H9 (cell line): ENCODE data around the gene OPALIN. TPM values are rescaled to one million over a fixed set of nuclear protein-coding genes. Genes with fewer than 3 reads are reported as not detected.

Experiments used
- DNase-seq: peaks from one replicate; pipeline ENCODE4 v3.0.0-alpha.2; 2017
- H2AFZ ChIP-seq: one replicate; pipeline ENCODE4 v1.6.1; 2013; ENCODE audit warnings: mild to moderate bottlenecking, low read length, control low read depth, moderate library complexity
- H2AK5ac ChIP-seq: 2 replicates; pipeline ENCODE4 v1.6.1; 2013; ENCODE audit warnings: low read length, control low read depth, mixed read lengths; ENCODE audit not compliant: insufficient read length
- H2BK120ac ChIP-seq: one replicate; pipeline ENCODE4 v1.6.1; 2013; ENCODE audit warnings: low read depth, mild to moderate bottlenecking, low read length, control low read depth, inconsistent platforms; ENCODE audit not compliant: poor library complexity, severe bottlenecking
- H2BK12ac ChIP-seq: 2 replicates; pipeline ENCODE4 v1.6.1; 2013; ENCODE audit warnings: low read length, control low read depth, mixed read lengths, low read depth; ENCODE audit not compliant: insufficient read length
- H2BK15ac ChIP-seq: 2 replicates; pipeline ENCODE4 v1.6.1; 2013; ENCODE audit warnings: low read depth, low read length, control low read depth
- H2BK20ac ChIP-seq: one replicate; pipeline ENCODE4 v1.6.1; 2013; ENCODE audit warnings: low read depth, mild to moderate bottlenecking, low read length, control low read depth, inconsistent platforms; ENCODE audit not compliant: poor library complexity, severe bottlenecking
- H2BK5ac ChIP-seq: 2 replicates; pipeline ENCODE4 v1.6.1; 2013; ENCODE audit warnings: low read length, control low read depth, mixed read lengths; ENCODE audit not compliant: insufficient read length
- H3K14ac ChIP-seq: 2 replicates; pipeline ENCODE4 v1.6.1; 2013; ENCODE audit warnings: low read length, control low read depth; ENCODE audit not compliant: insufficient read depth
- H3K18ac ChIP-seq: 2 replicates; pipeline ENCODE4 v1.6.1; 2013; ENCODE audit warnings: low read depth, mild to moderate bottlenecking, mixed read lengths, low read length, control low read depth; ENCODE audit not compliant: insufficient read length
- H3K23ac ChIP-seq: 2 replicates; pipeline ENCODE4 v1.6.1; 2013; ENCODE audit warnings: low read length, control low read depth, mixed read lengths, low read depth; ENCODE audit not compliant: insufficient read length
- H3K23me2 ChIP-seq: 2 replicates; pipeline ENCODE4 v1.6.1; 2013; ENCODE audit warnings: low read depth, mild to moderate bottlenecking, mixed read lengths, low read length, control low read depth; ENCODE audit not compliant: insufficient read length, poor library complexity, severe bottlenecking
- H3K27ac ChIP-seq: 2 replicates; pipeline ENCODE4 v1.5.1; 2013; ENCODE audit warnings: low read length, control low read depth, mixed read lengths, low read depth; ENCODE audit not compliant: insufficient read length
- H3K27me3 ChIP-seq: 2 replicates; pipeline ENCODE4 v1.6.1; 2013; ENCODE audit warnings: low read length, control low read depth, inconsistent platforms; ENCODE audit not compliant: insufficient read depth
- H3K4ac ChIP-seq: 2 replicates; pipeline ENCODE4 v1.6.1; 2013; ENCODE audit warnings: low read depth, mild to moderate bottlenecking, control low read depth, inconsistent platforms, low read length, moderate library complexity
- H3K4me1 ChIP-seq: 2 replicates; pipeline ENCODE4 v1.6.1; 2013; ENCODE audit warnings: low read length, control low read depth, inconsistent platforms; ENCODE audit not compliant: insufficient read depth
- H3K4me2 ChIP-seq: 2 replicates; pipeline ENCODE4 v1.6.1; 2013; ENCODE audit warnings: low read length, control low read depth, mixed read lengths; ENCODE audit not compliant: insufficient read length, insufficient read depth
- H3K56ac ChIP-seq: 2 replicates; pipeline ENCODE4 v1.6.1; 2013; ENCODE audit warnings: low read depth, mild to moderate bottlenecking, mixed read lengths, low read length, control low read depth; ENCODE audit not compliant: insufficient read length
- H3K79me1 ChIP-seq: 2 replicates; pipeline ENCODE4 v1.6.1; 2013; ENCODE audit warnings: low read depth, mild to moderate bottlenecking, moderate library complexity, low read length, control low read depth, inconsistent platforms; ENCODE audit not compliant: insufficient read depth, poor library complexity, severe bottlenecking
- H3K79me2 ChIP-seq: 2 replicates; pipeline ENCODE4 v1.6.1; 2013; ENCODE audit warnings: low read length, control low read depth, inconsistent platforms; ENCODE audit not compliant: insufficient read depth
- H3K9ac ChIP-seq: 2 replicates; pipeline ENCODE4 v1.6.1; 2013; ENCODE audit warnings: low read length, control low read depth, mixed read lengths; ENCODE audit not compliant: insufficient read length; ENCODE audit errors: extremely low read depth
- H3K9me3 ChIP-seq: one replicate; pipeline ENCODE4 v1.6.1; 2013; ENCODE audit warnings: low read depth, low read length, inconsistent platforms; ENCODE audit not compliant: control insufficient read depth
- H3T11ph ChIP-seq: one replicate; pipeline ENCODE4 v1.6.1; 2013; ENCODE audit warnings: mild to moderate bottlenecking, low read length, control low read depth, inconsistent platforms
- H4K20me1 ChIP-seq: one replicate; pipeline ENCODE4 v1.6.1; 2013; ENCODE audit not compliant: control insufficient read depth, insufficient read length, insufficient read depth
- H4K5ac ChIP-seq: 2 replicates; pipeline ENCODE4 v1.6.1; 2013; ENCODE audit warnings: low read depth, mild to moderate bottlenecking, mixed read lengths, low read length, control low read depth; ENCODE audit not compliant: insufficient read length
- H4K8ac ChIP-seq: replicated peaks from 2 replicates; pipeline ENCODE4 v1.6.1; 2013; ENCODE audit warnings: low read length, control low read depth, mixed read lengths, low read depth; ENCODE audit not compliant: insufficient read length
- H4K91ac ChIP-seq: 2 replicates; pipeline ENCODE4 v1.6.1; 2013; ENCODE audit warnings: low read depth, mild to moderate bottlenecking, moderate library complexity, mixed read lengths, low read length, control low read depth; ENCODE audit not compliant: insufficient read length
- H3K27ac Mint-ChIP-seq, 3 experiments: 2 replicates in 2 of 3; 3 replicates in 1 of 3; pipeline ENCODE4 v1.8.0; 2020 to 2021; ENCODE audit warnings: mixed read lengths in 3 of 3, mild to moderate bottlenecking in 1 of 3, moderate library complexity in 1 of 3
- H3K27me3 Mint-ChIP-seq: 2 replicates; pipeline ENCODE4 v1.8.0; 2021; ENCODE audit warnings: low read depth, mild to moderate bottlenecking, moderate library complexity, mixed read lengths
- H3K36me3 Mint-ChIP-seq, 3 experiments: 2 replicates in 2 of 3; 3 replicates in 1 of 3; pipeline ENCODE4 v1.8.0; 2020 to 2021; ENCODE audit warnings: low read depth in 3 of 3, mixed read lengths in 3 of 3; ENCODE audit not compliant: insufficient read depth in 1 of 3
- H3K4me1 Mint-ChIP-seq, 2 experiments: 2 replicates each; pipeline ENCODE4 v1.8.0; 2020; ENCODE audit warnings: mixed read lengths in 2 of 2
- H3K4me3 Mint-ChIP-seq, 2 experiments: 2 replicates in 1 of 2; 3 replicates in 1 of 2; pipeline ENCODE4 v1.8.0; 2020 to 2021; ENCODE audit warnings: mild to moderate bottlenecking in 2 of 2, mixed read lengths in 2 of 2, moderate library complexity in 1 of 2
- H3K9me3 Mint-ChIP-seq, 2 experiments: 2 replicates in 1 of 2; 3 replicates in 1 of 2; pipeline ENCODE4 v1.8.0; 2020; ENCODE audit warnings: mild to moderate bottlenecking in 2 of 2, mixed read lengths in 2 of 2, moderate library complexity in 1 of 2
- CTCF ChIP-seq: fragments of 200-600 bp; sonication (generic); conservative IDR thresholded peaks from 3 replicates; pipeline ENCODE4 v1.8.0; 2021; ENCODE audit warnings: antibody characterized with exemption, mild to moderate bottlenecking
- total RNA-seq: library from RNA; stranded (reverse); gene quantifications from 2 replicates; pipeline ENCODE4 v1.2.1, GENCODE V29; 2021

OPALIN gene
- total RNA-seq, 1 experiment from 2014 or later: not detected

- Mint-ChIP-seq H3K27ac (no peak overlapping the region), H3K4me3 (no peak overlapping the region), H3K9me3 (peaks cover 6 to 16% of the 10 kb centered on the region in 2 experiments), H3K36me3 (peaks cover 0 to 12% (median 10%) of the 10 kb centered on the region in 3 experiments; a peak in 4 of 7 replicates), H3K4me1 (peaks cover 16% of the 10 kb centered on the region in 2 experiments), H3K27me3 (peaks cover 11% of the 10 kb centered on the region)
- Histone ChIP-seq H3K79me2 (no peaks in the 10 kb centered on the region), H2BK20ac (no peak overlapping the region), H4K20me1 (no peaks in the 10 kb centered on the region), H3K14ac (no peak overlapping the region), H3K18ac (no peak overlapping the region), H3K9me3 (no peaks in the 10 kb centered on the region), H2BK12ac (no peak overlapping the region), H3K23me2 (no peaks in the 10 kb centered on the region), H4K91ac (no peak overlapping the region), H2AK5ac (no peak overlapping the region), H4K5ac (no peak overlapping the region), H2AFZ (no peak overlapping the region), H3K4me1 (no peaks in the 10 kb centered on the region), H3K9ac (no peak overlapping the region), H2BK15ac (no peak overlapping the region), H3K27me3 (no peaks in the 10 kb centered on the region), H3K23ac (no peak overlapping the region), H2BK120ac (no peak overlapping the region), H3K4me2 (no peak overlapping the region), H2BK5ac (no peak overlapping the region), H3K27ac (no peak overlapping the region), H3T11ph (no peak overlapping the region), H4K8ac (no peak overlapping the region), H3K79me1 (no peaks in the 10 kb centered on the region), H3K4ac (no peak overlapping the region), H3K56ac (no peak overlapping the region)
- no peak for DNase-seq
- no peak for TF ChIP-seq CTCF
Observed at GRCh38 chr10:96352027-96352426, 6.8 kb downstream of the OPALIN start.
